ENCODE results near the gene PRM1. TPM values are rescaled to one million over a fixed set of nuclear protein-coding genes. Genes with fewer than 3 reads are reported as not detected.
A peak's percentile ranks its signal among the peaks of the same experiment; 100 is the strongest.

Gene PRM1
- total and polyA plus RNA-seq, 4 donors: not detected

DNA sequence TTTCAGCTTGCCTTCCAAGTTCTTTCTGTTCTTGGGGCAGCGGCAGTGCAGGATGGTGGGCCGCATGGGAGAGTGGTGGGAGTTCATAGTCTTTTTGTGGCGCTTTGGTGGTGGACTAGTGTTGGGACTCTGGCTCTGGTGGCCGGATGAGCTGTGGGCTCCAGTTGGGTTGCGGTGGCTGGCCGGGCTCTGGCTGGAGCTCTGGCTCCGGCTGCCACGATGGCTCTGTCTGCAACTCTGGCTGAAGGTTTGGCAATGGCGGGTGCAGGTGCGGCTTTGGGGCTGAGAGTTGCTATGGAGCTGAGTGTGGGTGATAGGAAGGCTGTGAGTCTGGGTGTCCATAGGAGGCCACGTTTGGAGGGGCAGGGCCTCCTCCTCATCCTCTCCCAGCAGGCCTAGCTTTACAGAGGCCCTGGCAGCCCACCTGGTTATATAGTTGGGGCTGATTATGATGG lies 12.2 kb downstream of the PRM1 start, which contains the start of gene TNP2:
Gene TNP2 (minus strand): TSS at position 405 of the 455 bp plus-strand sequence. CDS start 63 bp downstream, at position 342.
- H3K9me3 ChIP-seq (ENCODE audit: control insufficient read depth, low read length): no peaks in the 10 kb centered on the region
- H3K36me3 ChIP-seq (ENCODE audit: control insufficient read depth in 1 of 2, insufficient read depth in 2 of 2, low read length in 1 of 2): no peaks in the 10 kb centered on the region
- 96 to 97% methylated on average over 11 of the region's 11 CpGs for WGBS, 2 donors
- no peak within 1 kb of the TSS for H3K4me3 ChIP-seq (ENCODE audit: low read length in 2 of 2)
- no peak within 1 kb of the TSS for H3K27ac ChIP-seq (ENCODE audit: low read depth in 1 of 2, low read length in 2 of 2)
- H3K4me1 ChIP-seq (ENCODE audit: control insufficient read depth in 1 of 2, insufficient read depth in 2 of 2, low read length in 2 of 2): no peaks in the 10 kb centered on the region
- H3K27me3 ChIP-seq (ENCODE audit: control insufficient read depth in 1 of 2, insufficient read depth in 2 of 2, low read length in 1 of 2): no peaks in the 10 kb centered on the region
- ATAC-seq (ENCODE audit: low FRiP score): no peak
- DNase-seq: no peak
- intact Hi-C loops (cut with DNase I): no loop called here

DNA sequence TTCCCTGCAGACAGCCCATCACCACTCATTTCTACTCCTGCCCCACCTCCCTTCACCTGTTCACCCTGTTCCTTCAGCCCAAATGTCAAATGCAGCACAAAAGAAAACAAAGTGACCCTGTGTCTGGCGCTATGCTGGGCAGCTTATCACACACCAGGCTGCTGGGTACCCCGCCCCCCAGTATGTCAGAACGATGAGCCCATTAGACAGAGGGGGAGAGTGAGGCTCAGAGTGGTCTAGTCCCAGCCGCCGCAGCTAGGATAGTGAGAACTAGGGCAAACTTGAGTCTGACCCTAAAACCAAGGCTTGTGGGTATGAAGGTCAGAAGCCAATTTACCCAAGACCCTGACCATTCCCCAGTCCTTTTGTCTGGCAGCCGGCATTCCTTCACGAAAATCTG lies 16.0 kb downstream of the PRM1 start:
- Histone ChIP-seq H3K4me1 (ENCODE audit: control insufficient read depth in 1 of 2, insufficient read depth in 2 of 2, low read length in 2 of 2) (no peaks in the 10 kb centered on the region), H3K36me3 (ENCODE audit: control insufficient read depth in 1 of 2, insufficient read depth in 2 of 2, low read length in 1 of 2) (no peaks in the 10 kb centered on the region), H3K4me3 (ENCODE audit: low read length in 2 of 2) (no peak overlapping the region), H3K27ac (ENCODE audit: low read depth in 1 of 2, low read length in 2 of 2) (no peak overlapping the region), H3K9me3 (ENCODE audit: control insufficient read depth, low read length) (no peaks in the 10 kb centered on the region), H3K27me3 (ENCODE audit: control insufficient read depth in 1 of 2, insufficient read depth in 2 of 2, low read length in 1 of 2) (no peaks in the 10 kb centered on the region)
- 70 to 80% methylated on average over 7 of the region's 7 CpGs for WGBS, 2 donors
- ATAC-seq (ENCODE audit: low FRiP score): no peak
- intact Hi-C loops (cut with DNase I): no loop called here
- DNase-seq: no peak

DNA sequence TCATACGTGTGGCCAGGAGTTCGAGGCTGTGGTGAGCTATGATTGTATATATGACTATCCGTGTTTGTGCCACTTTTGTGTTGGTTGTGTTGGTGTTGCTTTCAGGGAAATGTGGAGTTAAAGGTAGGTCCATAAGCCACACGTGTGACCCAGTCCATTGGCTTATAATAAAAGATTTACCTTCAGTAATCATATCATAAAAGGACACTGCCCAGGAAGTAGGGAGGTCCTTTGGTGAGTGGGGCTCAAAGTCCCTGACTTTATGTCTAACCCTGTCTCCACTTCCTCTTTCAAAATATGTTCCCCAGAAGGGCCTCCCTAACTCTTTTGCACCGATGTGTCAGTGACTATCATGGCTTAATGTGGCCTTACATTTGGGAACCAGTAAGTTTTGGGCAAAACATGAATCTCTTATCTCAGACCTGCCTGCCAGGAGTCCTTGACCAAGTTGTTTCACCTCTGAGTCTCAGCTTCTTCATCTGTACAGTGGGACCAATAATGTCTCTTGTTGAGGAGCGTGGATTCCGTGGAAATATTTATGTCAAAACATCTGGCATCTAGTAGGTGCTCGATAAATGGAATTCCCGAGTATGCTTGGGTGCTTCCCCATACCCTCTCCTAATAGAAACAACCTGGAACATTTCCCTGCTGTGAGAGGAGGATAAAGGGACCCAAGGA lies 16.8 kb downstream of the PRM1 start:
- Histone ChIP-seq H3K4me3 (ENCODE audit: low read length in 2 of 2) (no peak overlapping the region), H3K27me3 (ENCODE audit: control insufficient read depth in 1 of 2, insufficient read depth in 2 of 2, low read length in 1 of 2) (no peaks in the 10 kb centered on the region), H3K27ac (ENCODE audit: low read depth in 1 of 2, low read length in 2 of 2) (no peak overlapping the region), H3K36me3 (ENCODE audit: control insufficient read depth in 1 of 2, insufficient read depth in 2 of 2, low read length in 1 of 2) (no peaks in the 10 kb centered on the region), H3K4me1 (ENCODE audit: control insufficient read depth in 1 of 2, insufficient read depth in 2 of 2, low read length in 2 of 2) (no peaks in the 10 kb centered on the region), H3K9me3 (ENCODE audit: control insufficient read depth, low read length) (no peaks in the 10 kb centered on the region)
- 83 to 87% methylated on average over 9 of the region's 9 CpGs for WGBS, 2 donors
- intact Hi-C loops (cut with DNase I): no loop called here
- ATAC-seq (ENCODE audit: low FRiP score) (no peak), DNase-seq (no peak)

DNA sequence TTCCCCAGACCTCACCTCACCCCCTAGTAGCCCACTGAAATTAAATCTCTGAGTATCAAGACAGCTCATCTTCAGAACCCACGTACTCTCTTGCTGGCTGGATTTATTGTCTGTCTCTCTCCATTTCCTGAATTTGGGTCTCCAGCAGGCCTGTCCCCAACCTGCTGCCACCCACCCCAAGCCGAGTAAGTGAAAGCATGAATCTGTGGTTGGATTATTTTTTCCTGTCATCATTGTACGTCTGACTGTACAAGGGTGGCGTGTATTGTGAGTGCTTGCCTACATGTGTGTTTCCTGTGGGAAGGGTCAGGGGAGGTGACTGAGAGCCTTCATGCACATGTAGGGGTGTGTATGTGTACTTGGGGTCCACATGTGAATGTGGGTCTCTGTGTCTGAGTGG lies 17.4 kb downstream of the PRM1 start:
- H3K27me3 ChIP-seq (ENCODE audit: control insufficient read depth in 1 of 2, insufficient read depth in 2 of 2, low read length in 1 of 2): no peaks in the 10 kb centered on the region
- 71 to 72% methylated on average over 4 of the region's 4 CpGs for WGBS, 2 donors
- H3K27ac ChIP-seq (ENCODE audit: low read depth in 1 of 2, low read length in 2 of 2): no peak overlapping the region
- H3K4me1 ChIP-seq (ENCODE audit: control insufficient read depth in 1 of 2, insufficient read depth in 2 of 2, low read length in 2 of 2): no peaks in the 10 kb centered on the region
- DNase-seq: no peak
- no peak overlapping the region for H3K4me3 ChIP-seq (ENCODE audit: low read length in 2 of 2)
- H3K36me3 ChIP-seq (ENCODE audit: control insufficient read depth in 1 of 2, insufficient read depth in 2 of 2, low read length in 1 of 2): no peaks in the 10 kb centered on the region
- no peak for ATAC-seq (ENCODE audit: low FRiP score)
- intact Hi-C loops (cut with DNase I): no loop called here
- H3K9me3 ChIP-seq (ENCODE audit: control insufficient read depth, low read length): no peaks in the 10 kb centered on the region

DNA sequence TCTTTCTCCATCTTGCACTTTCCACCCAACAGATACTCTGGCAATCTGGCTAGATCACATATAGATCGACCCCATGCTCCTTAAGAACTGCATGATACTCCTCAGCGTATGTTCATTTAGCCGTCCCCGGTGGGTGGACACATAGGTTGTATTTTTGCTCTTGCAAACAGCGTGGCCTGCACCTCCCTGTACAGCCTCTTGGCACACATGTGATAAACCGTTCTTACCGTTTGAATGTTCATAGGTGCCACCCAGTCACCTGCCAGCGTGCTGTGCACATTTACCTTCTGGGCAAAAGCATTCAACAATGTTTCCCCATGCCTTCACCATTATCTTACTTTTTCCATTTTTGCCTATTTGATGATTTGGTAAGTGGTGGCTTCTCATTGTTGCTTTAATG lies 18.2 kb downstream of the PRM1 start:
- no peak overlapping the region for H3K27ac ChIP-seq (ENCODE audit: low read depth in 1 of 2, low read length in 2 of 2)
- no peak overlapping the region for H3K4me3 ChIP-seq (ENCODE audit: low read length in 2 of 2)
- intact Hi-C loops (cut with DNase I): no loop called here
- no peak for ATAC-seq (ENCODE audit: low FRiP score)
- H3K27me3 ChIP-seq (ENCODE audit: control insufficient read depth in 1 of 2, insufficient read depth in 2 of 2, low read length in 1 of 2): no peaks in the 10 kb centered on the region
- no peak for DNase-seq
- no peaks in the 10 kb centered on the region for H3K9me3 ChIP-seq (ENCODE audit: control insufficient read depth, low read length)
- no peaks in the 10 kb centered on the region for H3K4me1 ChIP-seq (ENCODE audit: control insufficient read depth in 1 of 2, insufficient read depth in 2 of 2, low read length in 2 of 2)
- WGBS, 2 donors: 87 to 90% methylated on average over 8 of the region's 8 CpGs
- H3K36me3 ChIP-seq (ENCODE audit: control insufficient read depth in 1 of 2, insufficient read depth in 2 of 2, low read length in 1 of 2): no peaks in the 10 kb centered on the region

DNA sequence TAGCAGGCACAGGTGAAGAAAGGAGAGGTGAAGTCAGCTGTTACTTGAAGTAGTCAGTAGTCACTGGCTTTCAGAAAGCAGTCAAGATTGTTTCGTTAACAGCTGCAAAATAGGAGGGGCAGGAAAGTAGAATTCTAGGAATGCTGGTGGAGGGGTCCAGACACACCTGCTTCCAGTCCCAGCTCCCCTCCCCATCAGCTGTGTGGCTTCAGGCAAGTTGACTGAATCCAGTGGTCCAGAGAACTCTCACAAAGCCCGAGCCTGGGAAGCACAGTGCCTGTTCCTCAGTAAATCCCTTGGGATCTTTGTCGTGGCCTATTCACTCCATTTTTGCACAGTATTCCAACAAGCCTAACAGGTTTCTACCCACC lies 20.5 kb downstream of the PRM1 start:
- H3K27me3 ChIP-seq (ENCODE audit: control insufficient read depth in 1 of 2, insufficient read depth in 2 of 2, low read length in 1 of 2): no peaks in the 10 kb centered on the region
- no peaks in the 10 kb centered on the region for H3K9me3 ChIP-seq (ENCODE audit: control insufficient read depth, low read length)
- DNase-seq (no peak), ATAC-seq (ENCODE audit: low FRiP score) (no peak)
- no peaks in the 10 kb centered on the region for H3K4me1 ChIP-seq (ENCODE audit: control insufficient read depth in 1 of 2, insufficient read depth in 2 of 2, low read length in 2 of 2)
- intact Hi-C loops (cut with DNase I): no loop called here
- H3K36me3 ChIP-seq (ENCODE audit: control insufficient read depth in 1 of 2, insufficient read depth in 2 of 2, low read length in 1 of 2): no peaks in the 10 kb centered on the region
- no peak overlapping the region for H3K27ac ChIP-seq (ENCODE audit: low read depth in 1 of 2, low read length in 2 of 2)
- 57 to 67% methylated on average over 3 of the region's 3 CpGs for WGBS, 2 donors
- H3K4me3 ChIP-seq (ENCODE audit: low read length in 2 of 2): no peak overlapping the region

DNA sequence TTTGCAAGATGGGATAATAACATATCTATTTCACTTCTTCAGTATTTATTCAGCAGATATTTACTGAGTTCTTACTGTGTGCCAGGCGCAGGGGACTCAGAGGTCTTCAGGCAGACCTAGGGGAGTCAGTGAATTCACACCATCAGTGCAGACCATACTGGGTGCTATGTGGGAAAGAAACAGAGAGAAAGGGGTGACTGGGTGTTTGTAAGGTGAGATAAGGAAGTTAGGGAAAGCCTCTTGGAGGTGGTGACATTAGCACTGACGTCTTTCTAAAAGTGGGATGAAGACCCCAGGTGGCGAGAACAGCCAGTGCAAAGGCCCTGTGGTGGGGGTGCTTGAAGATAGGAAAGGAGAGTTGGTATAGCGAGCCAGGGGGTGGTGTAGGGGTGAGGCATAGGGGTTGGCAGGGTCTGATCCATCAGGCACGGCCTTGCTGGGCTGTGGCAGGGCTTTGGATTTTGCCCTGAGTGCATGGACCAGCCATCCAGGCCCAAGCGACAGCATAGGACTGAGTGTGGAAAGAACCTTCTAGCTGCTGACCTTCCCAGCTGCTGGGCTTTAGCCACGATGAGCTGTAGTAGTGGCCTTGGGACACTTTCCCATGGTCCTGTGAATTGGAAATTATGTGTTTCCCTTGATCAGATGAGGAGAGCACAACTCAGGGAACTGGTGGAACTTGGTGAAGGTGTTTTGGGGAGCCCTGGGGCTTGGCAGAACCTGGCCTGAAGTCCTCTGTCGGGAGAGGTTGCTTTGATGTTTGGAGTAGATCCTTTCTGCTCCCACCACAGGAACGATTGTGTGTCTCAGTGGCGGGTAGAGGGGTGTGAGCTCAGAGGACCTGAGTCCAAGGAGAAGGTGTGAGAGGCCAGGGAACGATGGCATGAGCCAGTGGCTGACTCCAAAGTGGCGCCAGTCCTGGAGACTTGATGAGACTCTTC lies 21.2 kb downstream of the PRM1 start:
- no peak overlapping the region for H3K27ac ChIP-seq (ENCODE audit: low read depth in 1 of 2, low read length in 2 of 2)
- DNase-seq (no peak), ATAC-seq (ENCODE audit: low FRiP score) (no peak)
- no peaks in the 10 kb centered on the region for H3K27me3 ChIP-seq (ENCODE audit: control insufficient read depth in 1 of 2, insufficient read depth in 2 of 2, low read length in 1 of 2)
- intact Hi-C loops (cut with DNase I): loop anchor here (5.0 to 10.0 kb wide), 2 partner anchors 97 to 155 kb away; no protein-coding TSS in a partner anchor
- H3K4me1 ChIP-seq (ENCODE audit: control insufficient read depth in 1 of 2, insufficient read depth in 2 of 2, low read length in 2 of 2): no peaks in the 10 kb centered on the region
- H3K9me3 ChIP-seq (ENCODE audit: control insufficient read depth, low read length): no peaks in the 10 kb centered on the region
- 87 to 89% methylated on average over 12 of the region's 12 CpGs for WGBS, 2 donors
- no peak overlapping the region for H3K4me3 ChIP-seq (ENCODE audit: low read length in 2 of 2)
- H3K36me3 ChIP-seq (ENCODE audit: control insufficient read depth in 1 of 2, insufficient read depth in 2 of 2, low read length in 1 of 2): no peaks in the 10 kb centered on the region

DNA sequence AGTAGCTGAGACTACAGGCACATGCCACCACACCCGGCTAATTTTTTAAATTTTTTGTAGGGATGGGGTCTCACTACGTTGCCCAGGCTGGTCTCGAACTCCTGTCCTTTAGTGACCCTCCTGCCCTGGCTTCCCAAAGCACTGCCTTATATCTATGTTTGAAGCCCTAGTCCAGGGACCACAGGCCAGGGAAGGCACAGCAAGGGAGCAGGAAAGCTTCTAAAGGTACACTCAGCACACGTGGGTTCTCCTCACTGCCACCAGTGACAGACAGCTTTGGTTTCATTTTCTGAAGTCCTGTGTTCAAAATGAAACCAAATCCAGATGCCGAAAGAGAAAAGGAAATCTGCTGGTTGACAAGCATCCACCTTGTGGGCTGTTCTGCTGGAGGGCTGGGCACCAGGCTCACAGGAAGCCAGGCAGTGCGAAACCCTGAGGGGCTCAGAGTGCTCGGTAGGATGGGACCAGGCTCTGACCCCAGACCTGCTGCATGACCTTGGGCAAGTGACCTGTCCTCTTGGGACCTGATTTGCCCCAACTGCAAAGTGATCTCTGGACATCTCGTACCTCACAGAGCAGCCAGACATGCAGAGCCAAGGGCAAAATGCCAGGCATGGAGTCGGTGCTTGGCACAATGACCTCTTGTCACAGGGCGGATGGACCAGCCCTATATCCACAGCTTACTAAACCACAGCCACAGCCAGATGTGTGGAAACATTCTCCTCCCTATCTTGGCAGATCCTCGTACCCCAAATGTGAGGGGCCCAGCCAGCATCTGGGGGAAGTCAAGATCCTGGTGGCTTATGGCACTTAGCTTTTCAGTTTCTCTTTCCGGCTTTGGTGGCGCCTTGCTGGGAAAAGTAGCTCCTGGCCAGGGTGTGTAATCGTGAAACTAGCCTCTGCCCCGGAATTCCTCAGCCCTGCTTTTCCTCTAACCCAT lies 22.3 kb downstream of the PRM1 start:
- H3K36me3 ChIP-seq (ENCODE audit: control insufficient read depth in 1 of 2, insufficient read depth in 2 of 2, low read length in 1 of 2): no peaks in the 10 kb centered on the region
- intact Hi-C loops (cut with DNase I): loop anchor here (5.0 to 10.0 kb wide), 2 partner anchors 98 to 154 kb away; no protein-coding TSS in a partner anchor
- H3K4me1 ChIP-seq (ENCODE audit: control insufficient read depth in 1 of 2, insufficient read depth in 2 of 2, low read length in 2 of 2): no peaks in the 10 kb centered on the region
- DNase-seq: peak in 1 of 2 donors; percentile 65
- H3K4me3 ChIP-seq (ENCODE audit: low read length in 2 of 2): no peak overlapping the region
- no peaks in the 10 kb centered on the region for H3K9me3 ChIP-seq (ENCODE audit: control insufficient read depth, low read length)
- H3K27ac ChIP-seq (ENCODE audit: low read depth in 1 of 2, low read length in 2 of 2): peak overlapping the region in 1 of 2 donors; percentile 25
- 20 to 21% methylated on average over 15 of the region's 15 CpGs for WGBS, 2 donors
- no peaks in the 10 kb centered on the region for H3K27me3 ChIP-seq (ENCODE audit: control insufficient read depth in 1 of 2, insufficient read depth in 2 of 2, low read length in 1 of 2)
- ATAC-seq (ENCODE audit: low FRiP score): no peak
